Measurements from ENCODE around the gene ADAMTS7.
"Not testable (repeated sequence)": the region's sequence is repeated elsewhere in the genome, so short reads cannot be mapped to it uniquely, and the experiment has no call there.

Gene ADAMTS7

GRCh38 chr15:78726870-78727551 is 84.3 kb downstream of the ADAMTS7 start:
- no peak for ATAC-seq
- TF ChIP-seq ZC3H10 (CRISPR knock-in tag; IDR thresholded peaks at IDR 0.05): no peak

GRCh38 chr15:78719819-78720450 is 91.3 kb downstream of the ADAMTS7 start:
- not testable (repeated sequence) for ATAC-seq

GRCh38 chr15:78718837-78719236 is 92.4 kb downstream of the ADAMTS7 start:
- TF ChIP-seq ISL1 (CRISPR knock-in tag; IDR thresholded peaks at IDR 0.05) (no peak), SNAI2 (CRISPR knock-in tag; IDR thresholded peaks at IDR 0.05) (no peak), ZNF70 (CRISPR knock-in tag; IDR thresholded peaks at IDR 0.05) (no peak), TCF4 (CRISPR knock-in tag; IDR thresholded peaks at IDR 0.05; ENCODE audit: borderline replicate concordance) (no peak), ZFP30 (CRISPR knock-in tag; IDR thresholded peaks at IDR 0.05) (no peak)
- no peak for ATAC-seq

- ATAC-seq: no peak
Observed at GRCh38 chr15:78717956-78718656, 93.2 kb downstream of the ADAMTS7 start.

GRCh38 chr15:78716651-78717050 is 94.6 kb downstream of the ADAMTS7 start:
- TF ChIP-seq RARB (CRISPR knock-in tag; IDR thresholded peaks at IDR 0.05) (no peak), ARNTL (CRISPR knock-in tag; IDR thresholded peaks at IDR 0.05; ENCODE audit: borderline replicate concordance, low read depth) (no peak), PPARA (CRISPR knock-in tag; IDR thresholded peaks at IDR 0.05; ENCODE audit: borderline replicate concordance) (no peak), ESRRG (CRISPR knock-in tag; IDR thresholded peaks at IDR 0.05) (no peak)
- ATAC-seq: no peak

More at GRCh38 chr15:78717956-78718656, 93.2 kb downstream of the ADAMTS7 start:
- no peak for TF ChIP-seq CSDC2 (CRISPR knock-in tag; IDR thresholded peaks at IDR 0.05)
- TF ChIP-seq OSR1 (CRISPR knock-in tag; IDR thresholded peaks at IDR 0.05): no peak
- no peak for TF ChIP-seq PATZ1 (CRISPR knock-in tag; IDR thresholded peaks at IDR 0.05; ENCODE audit: borderline replicate concordance)
- TF ChIP-seq BACH2 (CRISPR knock-in tag; IDR thresholded peaks at IDR 0.05; ENCODE audit: borderline replicate concordance): no peak
- TF ChIP-seq ARNTL (CRISPR knock-in tag; IDR thresholded peaks at IDR 0.05; ENCODE audit: borderline replicate concordance, low read depth): no peak
- TF ChIP-seq TOX (CRISPR knock-in tag; IDR thresholded peaks at IDR 0.05; ENCODE audit: borderline replicate concordance): no peak
- TF ChIP-seq ZNF8 (CRISPR knock-in tag; IDR thresholded peaks at IDR 0.05): no peak
- TF ChIP-seq GLIS3 (CRISPR knock-in tag; IDR thresholded peaks at IDR 0.05): no peak
- TF ChIP-seq TCF4 (CRISPR knock-in tag; IDR thresholded peaks at IDR 0.05; ENCODE audit: borderline replicate concordance): no peak
- TF ChIP-seq ISL1 (CRISPR knock-in tag; IDR thresholded peaks at IDR 0.05): no peak
- no peak for TF ChIP-seq ZFP30 (CRISPR knock-in tag; IDR thresholded peaks at IDR 0.05)

GRCh38 chr15:78715930-78716329 is 95.3 kb downstream of the ADAMTS7 start:
- no peak for ATAC-seq
- no peak for TF ChIP-seq CREB5 (CRISPR knock-in tag; IDR thresholded peaks at IDR 0.05; ENCODE audit: low read depth)
- TF ChIP-seq TSHZ2 (CRISPR knock-in tag; IDR thresholded peaks at IDR 0.05): no peak
- no peak for TF ChIP-seq TCF4 (CRISPR knock-in tag; IDR thresholded peaks at IDR 0.05; ENCODE audit: borderline replicate concordance)
- no peak for TF ChIP-seq ZFP30 (CRISPR knock-in tag; IDR thresholded peaks at IDR 0.05)
- no peak for TF ChIP-seq PPARA (CRISPR knock-in tag; IDR thresholded peaks at IDR 0.05; ENCODE audit: borderline replicate concordance)
- TF ChIP-seq CSRNP3 (CRISPR knock-in tag; IDR thresholded peaks at IDR 0.05): no peak
- TF ChIP-seq OSR1 (CRISPR knock-in tag; IDR thresholded peaks at IDR 0.05): no peak
- TF ChIP-seq RARB (CRISPR knock-in tag; IDR thresholded peaks at IDR 0.05): no peak
- TF ChIP-seq ZNF565 (CRISPR knock-in tag; conservative IDR thresholded peaks at IDR 0.05; ENCODE audit: low read depth): no peak
- TF ChIP-seq ARNTL (CRISPR knock-in tag; IDR thresholded peaks at IDR 0.05; ENCODE audit: borderline replicate concordance, low read depth): no peak
- TF ChIP-seq SNAI2 (CRISPR knock-in tag; IDR thresholded peaks at IDR 0.05): no peak

Data from SK-N-SH treated with all-trans-retinoic acid at 6 μM for 48 hours (cell line).